Common myeloid progenitor, CD34-positive (primary cell): Measurements from ENCODE around the gene METTL2B. TPM values are rescaled to one million over a fixed set of nuclear protein-coding genes. Genes with fewer than 3 reads are reported as not detected.
"Not testable (repeated sequence)": the region's sequence is repeated elsewhere in the genome, so short reads cannot be mapped to it uniquely, and the experiment has no call there.

Experiments
- CTCF ChIA-PET: fragments of 350-600 bp; sonication (Branson Sonifier 250); formaldehyde crosslinking; loops from one replicate; lab custom pipeline; 2021; ENCODE audit warnings: antibody characterized with exemption; lab: Charles Lee
- POLR2A ChIA-PET: fragments of 350-600 bp; sonication (Branson Sonifier 250); formaldehyde crosslinking; loops from one replicate; lab custom pipeline; 2021; ENCODE audit warnings: antibody characterized with exemption; lab: Charles Lee
- DNase-seq, 3 donors: peaks; one replicate each; pipeline versions ENCODE4 v3.0.0 to v3.0.0-alpha.2; 2013
- H3K27ac ChIP-seq, 2 experiments: 1 replicate in 1 of 2; 2 replicates in 1 of 2; pipeline ENCODE4 v1.7.0; 2013; ENCODE audit warnings: inconsistent platforms in 2 of 2, low read length in 2 of 2, mild to moderate bottlenecking in 2 of 2, low read depth in 1 of 2, moderate library complexity in 1 of 2; ENCODE audit not compliant: severe bottlenecking in 2 of 2, insufficient read depth in 1 of 2, poor library complexity in 1 of 2
- H3K27me3 ChIP-seq, 5 experiments: replicated peaks in 2 of 5; 1 replicate in 3 of 5; 2 replicates in 2 of 5; pipeline versions ENCODE4 v1.6.1 to v1.7.0; 2013; ENCODE audit warnings: low read length in 4 of 5, mild to moderate bottlenecking in 2 of 5, moderate library complexity in 2 of 5, inconsistent platforms in 1 of 5; ENCODE audit not compliant: insufficient read depth in 5 of 5, control insufficient read depth in 4 of 5
- H3K36me3 ChIP-seq, 4 experiments: 1 replicate in 2 of 4; 2 replicates in 2 of 4; pipeline versions ENCODE4 v1.6.1 to v1.7.0; 2013; ENCODE audit warnings: low read length in 3 of 4, control low read depth in 1 of 4, mild to moderate bottlenecking in 1 of 4; ENCODE audit not compliant: control insufficient read depth in 4 of 4, insufficient read depth in 4 of 4
- H3K4me1 ChIP-seq, 4 experiments: 1 replicate in 3 of 4; 2 replicates in 1 of 4; pipeline versions ENCODE4 v1.6.1 to v1.7.1; 2013; ENCODE audit warnings: low read length in 3 of 4, mild to moderate bottlenecking in 3 of 4, control low read depth in 1 of 4, inconsistent platforms in 1 of 4, moderate library complexity in 1 of 4; ENCODE audit not compliant: control insufficient read depth in 4 of 4, insufficient read depth in 4 of 4; ENCODE audit errors: control extremely low read depth in 1 of 4
- H3K4me3 ChIP-seq, 7 experiments: 1 replicate in 4 of 7; 2 replicates in 3 of 7; pipeline versions ENCODE4 v1.5.1 to v1.7.0; 2013; ENCODE audit warnings: mild to moderate bottlenecking in 7 of 7, low read length in 6 of 7, moderate library complexity in 6 of 7, inconsistent platforms in 2 of 7, low read depth in 2 of 7, control low read depth in 1 of 7; ENCODE audit not compliant: insufficient read depth in 4 of 7, control insufficient read depth in 1 of 7; ENCODE audit errors: extremely low read depth in 1 of 7
- H3K9me3 ChIP-seq, 5 experiments: 1 replicate in 4 of 5; 2 replicates in 1 of 5; pipeline versions ENCODE4 v1.6.1 to v1.7.1; 2013; ENCODE audit warnings: low read length in 4 of 5, mild to moderate bottlenecking in 2 of 5, inconsistent platforms in 1 of 5, low read depth in 1 of 5, moderate library complexity in 1 of 5; ENCODE audit not compliant: control insufficient read depth in 4 of 5, insufficient read depth in 2 of 5; ENCODE audit errors: control extremely low read depth in 1 of 5
- WGBS: methylation state at CpG from one replicate; pipeline ENCODE4 v1.1.5; 2013; ENCODE audit not compliant: insufficient coverage; 5-methylcytosine and 5-hydroxymethylcytosine counted together
- polyA plus RNA-seq: library from polyadenylated mRNA; unstranded; fragments of 120-200 nt; gene quantifications from one replicate; pipeline ENCODE4 v1.2.1, GENCODE V29; 2013

Gene METTL2B, protein sequence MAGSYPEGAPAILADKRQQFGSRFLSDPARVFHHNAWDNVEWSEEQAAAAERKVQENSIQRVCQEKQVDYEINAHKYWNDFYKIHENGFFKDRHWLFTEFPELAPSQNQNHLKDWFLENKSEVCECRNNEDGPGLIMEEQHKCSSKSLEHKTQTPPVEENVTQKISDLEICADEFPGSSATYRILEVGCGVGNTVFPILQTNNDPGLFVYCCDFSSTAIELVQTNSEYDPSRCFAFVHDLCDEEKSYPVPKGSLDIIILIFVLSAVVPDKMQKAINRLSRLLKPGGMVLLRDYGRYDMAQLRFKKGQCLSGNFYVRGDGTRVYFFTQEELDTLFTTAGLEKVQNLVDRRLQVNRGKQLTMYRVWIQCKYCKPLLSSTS
- 17.5 TPM for polyA plus RNA-seq

DNA sequence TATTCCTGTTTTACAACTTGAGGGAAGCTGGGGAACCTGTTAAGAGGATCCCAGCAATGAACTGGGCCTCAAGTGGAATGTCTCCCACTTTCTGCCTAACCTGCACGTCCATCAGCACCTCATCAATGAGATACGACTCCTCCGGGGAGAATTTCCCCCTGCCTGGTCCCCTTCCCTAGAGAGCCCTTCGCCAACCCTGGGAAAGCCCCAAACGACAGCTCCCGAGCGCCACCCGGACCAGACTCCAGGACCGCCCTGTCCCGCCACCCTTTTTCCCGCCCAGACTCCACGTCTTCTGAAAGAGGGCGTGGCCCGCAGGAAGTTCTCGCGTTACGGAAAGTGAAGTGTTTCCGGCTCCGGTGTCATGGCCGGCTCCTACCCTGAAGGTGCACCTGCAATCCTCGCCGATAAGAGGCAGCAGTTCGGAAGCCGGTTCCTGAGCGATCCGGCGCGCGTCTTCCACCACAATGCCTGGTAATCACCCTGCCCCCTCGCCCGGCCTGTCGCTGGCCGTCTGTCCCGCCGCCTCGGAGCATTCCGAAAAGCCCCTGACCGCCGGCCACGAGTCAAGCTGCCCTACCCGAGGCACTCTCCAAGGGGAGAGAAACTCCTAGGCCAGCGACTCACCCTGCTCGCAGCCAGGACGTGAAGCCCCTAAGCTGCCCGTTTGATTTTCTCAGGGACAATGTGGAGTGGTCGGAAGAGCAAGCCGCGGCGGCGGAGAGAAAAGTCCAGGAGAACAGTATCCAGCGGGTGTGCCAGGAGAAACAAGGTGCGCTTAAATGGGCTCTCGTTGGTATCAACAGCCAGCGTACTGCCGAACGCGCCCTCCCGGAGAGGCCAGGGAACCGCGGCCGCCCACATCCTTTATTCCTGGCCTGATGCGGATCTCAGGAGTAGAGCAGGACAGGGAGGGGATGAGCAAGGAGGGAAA lies at the start of gene METTL2B:
Gene METTL2B, plus strand, starts transcription at position 347 of the 934 bp plus-strand sequence. Its CDS starts 18 bp downstream, at position 365.
- DNase-seq: peak; percentile 92 to 96 (median 94)
- CTCF ChIA-PET: interaction anchor here (1.0 to 1.6 kb wide), 3 partner anchors 15 to 131 kb away, joined by 3 to 4 read pairs (median 4); no protein-coding TSS in a partner anchor
- under 1% methylated on average over 33 of the region's 62 CpGs for WGBS
- H3K9me3 ChIP-seq, H3K27me3 ChIP-seq, POLR2A ChIA-PET: not testable (repeated sequence)
- Histone ChIP-seq H3K36me3 (peaks cover 2 to 12% (median 6%) of the 10 kb centered on the region in 4 experiments), H3K27ac (peak within 1 kb of the TSS; percentile 68 to 91), H3K4me1 (peaks cover 7 to 15% (median 10%) of the 10 kb centered on the region in 4 experiments), H3K4me3 (peak within 1 kb of the TSS; percentile 76 to 88 (median 85))

DNA sequence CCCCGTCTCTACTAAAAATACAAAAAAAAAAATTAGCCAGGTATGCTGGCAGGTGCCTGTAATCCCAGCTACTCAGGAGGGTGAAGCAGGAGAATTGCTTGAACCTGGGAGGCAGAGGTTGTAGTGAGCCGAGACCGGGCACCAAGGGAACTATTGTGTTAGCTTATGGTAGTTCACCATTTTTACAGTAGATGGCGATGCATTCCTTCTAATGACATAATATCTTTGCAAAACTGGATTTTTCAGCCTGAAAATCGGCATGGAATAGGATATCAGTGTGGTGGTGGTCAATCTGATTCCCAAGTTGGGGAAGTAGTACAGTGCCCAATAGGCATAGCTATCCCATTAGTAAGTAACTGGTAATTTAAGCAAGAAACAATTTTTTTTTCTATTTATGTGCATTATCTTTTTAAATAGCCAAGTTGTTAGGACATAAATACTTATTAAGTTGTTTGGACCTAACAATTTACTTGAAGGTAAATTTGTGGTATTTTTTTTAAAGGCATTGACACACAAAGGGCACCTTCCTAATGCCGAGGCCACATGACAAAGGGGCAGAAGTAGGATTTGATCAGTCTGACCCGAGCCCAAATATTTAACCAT lies 49.2 kb upstream of the METTL2B start:
- Histone ChIP-seq H3K9me3 (no peaks in the 10 kb centered on the region), H3K27me3 (no peaks in the 10 kb centered on the region), H3K27ac (no peak overlapping the region), H3K4me1 (peaks cover 0 to 10% (median 0%) of the 10 kb centered on the region in 4 experiments), H3K4me3 (no peak overlapping the region), H3K36me3 (no peaks in the 10 kb centered on the region)
- WGBS: 31% methylated on average over 6 of the region's 7 CpGs
- ChIA-PET POLR2A (interaction anchor here (1.0 kb wide), 1 partner anchor 80 kb away, joined by 3 read pairs; no protein-coding TSS in a partner anchor), CTCF (interaction anchor here (0.7 to 67.2 kb wide), 19 partner anchors 9 to 720 kb away, joined by 3 to 1829 read pairs (median 7); partner anchors contain the start of genes HILPDA, IMPDH1, PRRT4 and RBM28)
- peak; percentile 53 to 76 (median 67) for DNase-seq

DNA sequence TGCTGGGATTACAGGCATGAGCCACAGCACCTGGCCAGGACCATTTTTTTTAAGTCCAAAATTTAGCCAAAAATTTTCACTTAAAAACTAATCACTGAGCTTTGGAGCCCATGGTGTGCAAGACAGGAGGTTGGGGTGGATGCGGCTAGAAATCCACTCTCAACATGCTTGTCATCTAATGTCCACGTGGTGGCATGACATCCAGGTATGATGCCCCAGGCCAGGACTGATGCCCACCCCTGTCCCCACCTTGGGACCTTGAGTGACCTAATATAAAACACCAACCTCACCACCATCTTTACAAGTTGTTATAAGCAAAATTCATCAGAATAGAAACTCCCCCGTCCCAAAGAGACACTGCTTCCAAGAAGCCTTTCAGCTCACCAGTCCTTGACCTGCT lies 46.3 kb upstream of the METTL2B start:
- Histone ChIP-seq H3K36me3 (no peaks in the 10 kb centered on the region), H3K4me3 (no peak overlapping the region), H3K27me3 (no peaks in the 10 kb centered on the region), H3K4me1 (no peaks in the 10 kb centered on the region), H3K9me3 (no peaks in the 10 kb centered on the region), H3K27ac (no peak overlapping the region)
- POLR2A ChIA-PET: no interaction called here
- CTCF ChIA-PET: interaction anchor here (1.4 to 67.2 kb wide), 9 partner anchors 10 to 83 kb away, joined by 3 to 1829 read pairs (median 33); partner anchors contain the start of genes HILPDA, IMPDH1, PRRT4 and RBM28
- 81% methylated on average over 2 of the region's 3 CpGs for WGBS
- no peak for DNase-seq

DNA sequence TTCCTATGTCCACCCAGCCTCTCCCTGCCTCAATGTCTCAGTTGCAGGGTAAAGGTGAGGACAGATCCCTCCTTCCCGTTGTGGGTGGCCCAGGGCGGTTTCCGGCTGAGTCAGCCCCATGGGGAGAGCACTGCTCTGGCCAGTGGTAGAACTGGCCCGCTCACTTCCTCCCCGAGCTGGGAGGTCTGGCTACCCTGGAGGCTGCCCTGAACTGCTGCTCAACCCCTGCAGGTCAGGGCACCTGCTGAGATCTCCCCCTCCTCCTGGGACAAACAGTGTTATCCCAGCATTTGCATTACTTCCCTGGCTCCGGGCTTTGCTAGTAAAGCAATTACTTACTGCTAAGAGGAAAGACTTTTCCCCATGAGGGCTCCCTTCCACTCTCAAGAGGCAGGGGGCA lies 45.3 kb upstream of the METTL2B start:
- no peaks in the 10 kb centered on the region for H3K4me1 ChIP-seq
- no peaks in the 10 kb centered on the region for H3K27me3 ChIP-seq
- no peaks in the 10 kb centered on the region for H3K9me3 ChIP-seq
- H3K27ac ChIP-seq: no peak overlapping the region
- CTCF ChIA-PET: interaction anchor here (1.4 to 67.2 kb wide), 8 partner anchors 9 to 84 kb away, joined by 3 to 1829 read pairs (median 32); partner anchors contain the start of genes HILPDA, IMPDH1, PRRT4 and RBM28
- 83% methylated on average over 6 of the region's 6 CpGs for WGBS
- H3K4me3 ChIP-seq: no peak overlapping the region
- POLR2A ChIA-PET: no interaction called here
- H3K36me3 ChIP-seq: no peaks in the 10 kb centered on the region
- DNase-seq: no peak

DNA sequence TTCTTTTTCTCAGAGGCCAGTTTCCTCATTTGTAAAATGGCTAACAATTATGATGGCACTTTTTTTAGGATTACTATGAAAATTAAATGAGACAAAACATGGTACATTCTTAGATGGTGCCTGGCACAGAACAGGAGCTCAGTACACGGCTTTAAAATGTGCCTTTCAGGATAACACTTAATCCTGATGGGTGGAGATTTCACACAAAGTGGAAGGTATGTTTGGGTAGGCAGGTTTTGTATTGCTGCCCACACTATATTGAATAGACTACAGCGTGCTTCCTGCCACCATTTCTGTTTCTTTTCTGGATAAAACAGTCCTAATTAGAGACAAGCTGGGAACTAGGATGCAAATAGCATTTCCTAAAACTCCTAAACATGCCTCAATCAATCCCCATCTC lies 44.8 kb upstream of the METTL2B start:
- POLR2A ChIA-PET: interaction anchor here (0.6 kb wide), 1 partner anchor 240 kb away, joined by 3 read pairs; no protein-coding TSS in a partner anchor
- DNase-seq: no peak
- WGBS: 100% methylated on average over 1 of the region's 2 CpGs
- Histone ChIP-seq H3K4me3 (no peak overlapping the region), H3K27me3 (no peaks in the 10 kb centered on the region), H3K9me3 (no peaks in the 10 kb centered on the region), H3K4me1 (no peaks in the 10 kb centered on the region), H3K36me3 (no peaks in the 10 kb centered on the region), H3K27ac (no peak overlapping the region)
- CTCF ChIA-PET: interaction anchor here (0.9 to 67.2 kb wide), 9 partner anchors 8 to 87 kb away, joined by 3 to 1829 read pairs (median 4); partner anchors contain the start of genes HILPDA, IMPDH1 and PRRT4
